ENCODE measurements around the gene GATA3.

Gene GATA3

GRCh38 chr10:8049865-8050555, 4.5 kb upstream of the GATA3 start:
- in situ Hi-C loops (cut with HindIII; ENCODE audit: low sequenced_read_pairs) = no loop called here

DNA sequence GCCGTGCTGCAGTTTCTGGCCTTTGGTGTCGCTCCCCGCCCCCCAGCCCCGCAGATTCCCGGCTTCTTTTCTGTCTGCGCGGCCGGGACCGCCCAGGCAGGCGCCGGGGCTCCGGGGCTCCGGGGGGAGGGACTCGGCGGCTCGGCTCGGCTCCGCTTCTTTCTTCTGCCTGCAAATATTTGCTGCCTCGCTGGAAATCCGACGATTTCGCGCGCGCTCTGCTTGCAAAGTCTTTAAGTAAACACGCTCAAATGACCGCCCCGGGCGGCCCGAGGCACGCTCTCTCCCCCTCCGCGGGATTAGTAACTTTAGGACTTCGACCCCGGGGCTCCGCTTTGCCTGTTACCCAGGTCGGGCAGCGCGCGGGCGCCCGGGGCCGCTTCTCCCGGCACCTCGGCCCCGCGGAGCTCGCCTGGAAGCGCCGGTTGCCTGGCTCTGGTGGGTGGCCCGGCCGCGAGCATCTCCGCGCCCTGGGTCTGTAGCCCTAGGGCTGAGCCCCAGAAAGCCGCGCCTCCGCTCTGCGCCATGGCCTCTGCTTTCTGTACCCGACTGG, 3.9 kb upstream of the GATA3 start:
- in situ Hi-C loops (cut with HindIII; ENCODE audit: low sequenced_read_pairs) = no loop called here

DNA sequence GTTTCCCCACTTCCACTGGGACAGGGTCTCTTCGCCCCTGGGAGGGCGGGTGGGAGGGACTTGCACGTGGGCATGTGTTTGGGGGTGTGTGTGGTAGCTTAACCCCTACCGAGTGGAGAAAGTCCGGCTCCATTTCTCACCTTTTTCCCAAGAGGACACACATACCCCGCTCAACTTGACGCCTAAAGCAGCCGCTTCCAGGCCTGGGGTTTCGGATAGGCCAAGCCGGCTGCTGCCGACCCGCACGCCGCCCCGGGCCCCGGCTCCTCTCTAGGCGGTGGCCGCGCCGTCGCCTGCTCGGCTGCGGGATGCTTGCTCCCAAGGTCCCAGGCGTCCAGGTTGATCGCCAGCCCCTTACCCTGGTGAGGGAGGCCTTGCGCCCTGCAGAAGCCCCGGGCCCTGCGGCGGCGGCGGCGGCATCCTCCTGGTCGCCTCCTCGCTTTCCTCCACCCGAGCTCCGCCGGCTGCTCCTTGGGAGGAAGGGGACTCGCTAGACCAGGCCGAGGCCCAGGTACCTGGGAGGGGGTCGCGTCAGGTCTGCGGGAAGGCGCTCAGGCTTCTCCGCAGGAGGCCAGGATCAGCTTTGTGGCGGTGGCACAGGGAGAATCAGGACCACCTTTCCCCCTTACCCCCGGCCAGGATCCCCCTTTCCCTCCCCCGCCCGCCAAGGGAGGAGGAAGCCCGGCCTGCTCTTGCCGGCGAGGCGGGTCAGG, 3.2 kb upstream of the GATA3 start:
- in situ Hi-C loops (cut with HindIII; ENCODE audit: low sequenced_read_pairs) = no loop called here

GRCh38 chr10:8051851-8052257, 2.6 kb upstream of the GATA3 start:
- in situ Hi-C loops (cut with HindIII; ENCODE audit: low sequenced_read_pairs) = no loop called here

DNA sequence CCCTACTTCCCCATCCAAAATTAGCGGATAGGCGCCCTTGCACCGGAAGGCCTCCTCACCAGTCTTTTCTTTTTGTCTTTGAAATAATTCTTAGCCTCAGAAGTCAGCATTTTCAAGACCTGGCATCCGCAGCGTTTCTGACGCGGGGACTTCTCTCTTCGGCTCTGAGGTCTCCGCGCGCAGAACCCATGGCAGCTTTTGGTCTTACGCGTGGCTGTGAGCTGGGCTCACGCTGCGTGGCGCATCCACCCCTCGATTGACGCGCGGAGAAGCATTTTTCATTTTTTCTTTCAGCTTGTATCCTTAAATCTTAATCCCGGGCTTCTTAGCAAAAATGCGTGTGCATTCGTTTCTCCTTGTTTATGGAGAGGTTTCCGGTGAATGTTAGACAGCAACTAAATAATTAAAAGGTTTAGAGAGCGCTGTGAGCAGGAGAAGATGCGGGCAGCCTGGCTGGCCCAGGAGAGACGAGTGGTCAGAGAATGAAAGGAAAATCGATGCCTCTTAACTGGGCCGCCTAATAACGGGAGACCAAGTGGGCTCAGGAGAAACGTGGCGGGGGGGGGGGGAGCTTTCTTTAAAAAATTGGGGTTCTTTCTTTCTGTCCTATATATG, 2.0 kb upstream of the GATA3 start:
- in situ Hi-C loops (cut with HindIII; ENCODE audit: low sequenced_read_pairs) = no loop called here

GRCh38 chr10:8052956-8053445, 1.5 kb upstream of the GATA3 start:
- in situ Hi-C loops (cut with HindIII; ENCODE audit: low sequenced_read_pairs) = no loop called here

DNA sequence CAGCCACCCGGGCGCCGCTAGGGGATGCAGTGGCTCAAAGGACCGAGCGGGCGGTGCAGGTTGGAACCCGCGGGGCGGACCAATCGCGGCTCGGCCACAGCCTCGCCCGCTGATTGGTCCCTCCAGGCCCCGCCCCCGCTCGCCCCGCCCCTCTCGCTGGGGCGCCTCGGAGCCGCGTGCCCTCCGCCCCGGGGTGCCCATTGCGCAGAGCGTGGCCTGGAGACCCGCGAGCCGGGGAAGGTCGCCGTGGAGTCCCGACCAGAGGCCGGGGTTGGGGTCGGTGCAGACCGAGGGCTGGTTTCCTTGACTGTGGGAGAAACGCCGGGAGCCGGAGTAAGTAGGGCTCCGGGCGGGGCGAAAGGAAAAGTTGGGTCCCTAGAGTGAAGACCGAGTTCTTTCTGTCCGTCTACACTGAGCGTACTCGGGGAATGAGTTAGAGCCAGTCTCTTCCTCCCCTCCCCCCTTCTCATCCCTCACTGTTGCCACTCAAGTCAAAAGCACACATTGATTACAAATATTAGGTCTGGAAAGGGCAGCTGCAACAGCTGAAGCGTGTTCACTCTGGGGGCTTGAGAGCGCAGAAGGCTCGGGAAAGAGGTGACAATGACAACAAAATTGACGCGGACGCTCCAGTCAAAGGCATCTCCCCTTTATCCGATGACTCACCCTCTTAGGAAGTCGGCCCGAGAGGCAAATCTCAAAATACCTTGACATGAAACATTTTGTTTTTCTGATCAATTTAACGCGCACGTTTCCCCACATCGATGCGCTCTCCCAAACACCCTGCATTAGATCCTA, 843 bp upstream of the GATA3 start:
- in situ Hi-C loops (cut with HindIII; ENCODE audit: low sequenced_read_pairs) = no loop called here

GRCh38 chr10:8054244-8054493, 319 bp upstream of the GATA3 start:
- in situ Hi-C loops (cut with HindIII; ENCODE audit: low sequenced_read_pairs) = no loop called here

GRCh38 chr10:8055420-8056349, 1.2 kb downstream of the GATA3 start:
- in situ Hi-C loops (cut with HindIII; ENCODE audit: low sequenced_read_pairs) = no loop called here

GRCh38 chr10:8056378-8056777, 1.9 kb downstream of the GATA3 start:
- in situ Hi-C loops (cut with HindIII; ENCODE audit: low sequenced_read_pairs) = no loop called here

GRCh38 chr10:8056871-8057331, 2.4 kb downstream of the GATA3 start:
- in situ Hi-C loops (cut with HindIII; ENCODE audit: low sequenced_read_pairs) = no loop called here

DNA sequence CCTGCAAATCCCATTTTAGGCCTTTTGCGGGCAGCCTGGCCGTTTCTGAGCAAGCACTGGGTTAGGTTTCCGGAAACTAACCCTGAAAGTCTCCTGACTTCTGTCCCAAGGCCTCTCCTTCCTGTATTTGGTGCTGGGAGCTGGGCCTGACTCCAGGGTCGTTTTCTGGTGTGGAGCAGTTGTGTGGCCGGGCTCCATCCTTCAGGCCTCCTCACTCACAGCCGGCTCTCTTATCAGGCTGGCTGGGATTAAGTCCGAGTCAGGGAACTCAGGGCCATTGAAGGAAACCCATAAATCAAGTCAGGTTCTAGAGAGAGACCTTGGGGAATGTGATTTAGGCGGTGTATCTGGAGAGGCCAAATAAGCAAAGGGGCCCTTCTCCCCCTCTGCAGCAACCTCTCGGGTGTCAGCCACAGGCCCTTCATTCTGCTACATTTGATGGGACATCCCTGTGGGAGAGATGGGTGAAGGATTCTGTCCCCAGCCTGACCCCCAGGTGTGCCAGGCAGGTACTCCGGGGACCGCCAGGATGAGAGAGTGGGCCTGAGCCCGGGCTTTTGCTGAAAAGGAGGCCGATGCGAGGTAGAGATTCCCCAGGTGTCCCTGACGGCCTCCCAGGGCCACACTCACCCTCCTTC, 3.3 kb downstream of the GATA3 start:
- in situ Hi-C loops (cut with HindIII; ENCODE audit: low sequenced_read_pairs) = no loop called here

DNA sequence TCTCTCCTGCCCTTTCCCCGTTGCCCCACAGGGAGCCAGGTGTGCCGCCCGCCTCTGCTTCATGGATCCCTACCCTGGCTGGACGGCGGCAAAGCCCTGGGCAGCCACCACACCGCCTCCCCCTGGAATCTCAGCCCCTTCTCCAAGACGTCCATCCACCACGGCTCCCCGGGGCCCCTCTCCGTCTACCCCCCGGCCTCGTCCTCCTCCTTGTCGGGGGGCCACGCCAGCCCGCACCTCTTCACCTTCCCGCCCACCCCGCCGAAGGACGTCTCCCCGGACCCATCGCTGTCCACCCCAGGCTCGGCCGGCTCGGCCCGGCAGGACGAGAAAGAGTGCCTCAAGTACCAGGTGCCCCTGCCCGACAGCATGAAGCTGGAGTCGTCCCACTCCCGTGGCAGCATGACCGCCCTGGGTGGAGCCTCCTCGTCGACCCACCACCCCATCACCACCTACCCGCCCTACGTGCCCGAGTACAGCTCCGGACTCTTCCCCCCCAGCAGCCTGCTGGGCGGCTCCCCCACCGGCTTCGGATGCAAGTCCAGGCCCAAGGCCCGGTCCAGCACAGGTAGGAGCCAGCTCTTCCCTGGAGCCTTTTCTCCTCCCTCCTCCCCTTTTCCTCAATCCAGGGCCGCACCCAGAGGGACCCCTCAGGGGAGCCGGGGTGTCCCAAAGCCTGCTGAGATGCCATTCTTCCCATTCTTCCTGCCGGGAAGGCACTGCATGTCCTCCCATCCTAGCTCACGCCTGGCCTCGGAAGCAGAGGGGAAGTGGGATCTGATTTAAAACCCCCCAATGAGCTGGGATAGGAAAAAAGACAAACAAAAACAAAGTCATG, 4.0 kb downstream of the GATA3 start:
- in situ Hi-C loops (cut with HindIII; ENCODE audit: low sequenced_read_pairs) = no loop called here

GRCh38 chr10:8059191-8059936, 4.9 kb downstream of the GATA3 start:
- in situ Hi-C loops (cut with HindIII; ENCODE audit: low sequenced_read_pairs) = no loop called here

GRCh38 chr10:8060010-8060703, 5.7 kb downstream of the GATA3 start:
- in situ Hi-C loops (cut with HindIII; ENCODE audit: low sequenced_read_pairs) = no loop called here

DNA sequence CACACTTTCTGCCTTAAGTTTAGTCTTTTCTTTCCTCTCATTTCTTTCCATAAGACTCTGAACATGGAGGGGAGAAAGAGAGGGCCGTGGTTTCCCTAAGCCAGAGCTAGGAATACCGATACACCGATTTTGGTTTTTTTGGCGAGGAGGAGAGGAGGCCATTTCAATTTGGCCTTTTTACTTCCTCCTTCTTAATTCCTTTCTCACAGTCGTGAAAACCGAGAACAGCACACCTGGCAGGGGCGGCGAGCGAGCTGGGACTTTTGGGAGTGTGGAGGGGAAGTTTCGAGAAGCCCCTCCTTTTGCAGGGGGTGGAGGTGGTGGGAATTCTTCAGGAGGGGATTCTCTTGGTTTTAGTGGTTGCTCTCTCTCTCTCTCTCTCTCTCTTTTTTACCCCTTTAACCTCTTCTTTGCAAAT, 6.2 kb downstream of the GATA3 start:
- in situ Hi-C loops (cut with HindIII; ENCODE audit: low sequenced_read_pairs) = no loop called here

Data from endothelial cell of hepatic sinusoid (primary cell).